GM12878 (cell line): ENCODE measurements around the gene FARS2. TPM values are rescaled to one million over a fixed set of nuclear protein-coding genes. Genes with fewer than 3 reads are reported as not detected.

Experiments used
- ATAC-seq: fragments of 200-7000 bp; cut with Tn5 transposase; 3 replicates; pipeline ENCODE4 v1.9.1; 2020; ENCODE audit warnings: mild to moderate bottlenecking, moderate library complexity
- BruUV-seq: library from RNA; stranded (reverse); fragments of 400-500 nt; replicated peaks from 2 replicates; lab custom pipeline; 2021; lab: Mats Ljungman, UMichigan
- CTCF ChIA-PET: fragments of 300-600 bp; sonication (Branson Sonifier 250); formaldehyde crosslinking; extraction: SDS; loops from one replicate; lab custom pipeline; 2021; ENCODE audit warnings: inconsistent platforms; lab: Yijun Ruan, JAX
- POLR2A ChIA-PET: fragments of 350-600 bp; formaldehyde crosslinking; extraction: SDS; loops from one replicate; lab custom pipeline; 2021; ENCODE audit warnings: inconsistent platforms; lab: Charles Lee
- RAD21 ChIA-PET: fragments of 300-600 bp; sonication (Branson Sonifier 250); formaldehyde crosslinking; loops from one replicate; lab custom pipeline; 2023; ENCODE audit warnings: antibody characterized with exemption; ENCODE audit not compliant: unreplicated experiment; lab: Charles Lee
- SMC1A ChIA-PET: fragments of 300-600 bp; sonication (Branson Sonifier 250); formaldehyde crosslinking; loops from one replicate; lab custom pipeline; 2023; ENCODE audit not compliant: unreplicated experiment, uncharacterized antibody; lab: Charles Lee
- DNase-seq: peaks from one replicate; pipeline ENCODE4 v3.0.0-alpha.2; 2011; ENCODE audit warnings: low read depth, low spot score
- FAIRE-seq: peaks from 3 replicates; lab custom pipeline; 2011; peaks lifted over from hg19 to GRCh38; lab: Jason Lieb, UNC
- H2AFZ ChIP-seq: 2 replicates; pipeline ENCODE4 v1.6.0; 2011; ENCODE audit warnings: low read depth, low read length, control low read depth; ENCODE audit not compliant: control insufficient read depth
- H3K27ac ChIP-seq: 2 replicates; pipeline ENCODE4 v1.5.1; 2011; ENCODE audit warnings: control low read depth; ENCODE audit not compliant: control insufficient read depth, insufficient read depth
- H3K27me3 ChIP-seq, 2 experiments: replicated peaks in 1 of 2; 2 replicates each; pipeline versions ENCODE4 v1.6.0 to v1.6.1; 2011; ENCODE audit warnings: low read length in 1 of 2; ENCODE audit not compliant: control insufficient read depth in 2 of 2, insufficient read depth in 2 of 2
- H3K36me3 ChIP-seq, 2 experiments: 2 replicates each; pipeline ENCODE4 v1.5.1; 2011; ENCODE audit warnings: low read length in 1 of 2; ENCODE audit not compliant: control insufficient read depth in 2 of 2, insufficient read depth in 2 of 2
- H3K4me1 ChIP-seq: 2 replicates; pipeline ENCODE4 v1.6.1; 2011; ENCODE audit warnings: mild to moderate bottlenecking, low read length, moderate library complexity, mixed read lengths; ENCODE audit not compliant: control insufficient read depth, insufficient read depth
- H3K4me2 ChIP-seq: 2 replicates; pipeline ENCODE4 v1.6.0; 2011; ENCODE audit warnings: control low read depth; ENCODE audit not compliant: control insufficient read depth, insufficient read depth
- H3K4me3 ChIP-seq: fragments of 200-600 bp; sonication (generic); 2 replicates; pipeline ENCODE4 v1.5.1; 2016
- H3K79me2 ChIP-seq: 2 replicates; pipeline ENCODE4 v1.6.0; 2011; ENCODE audit warnings: low read length; ENCODE audit not compliant: control insufficient read depth, insufficient read depth
- H3K9ac ChIP-seq: 2 replicates; pipeline ENCODE4 v1.8.0; 2011; ENCODE audit warnings: low read length, control low read depth, mixed read lengths; ENCODE audit not compliant: control insufficient read depth, insufficient read depth
- H3K9me3 ChIP-seq: replicated peaks from 3 replicates; pipeline ENCODE4 v1.5.1; 2011; ENCODE audit warnings: mild to moderate bottlenecking, low read length; ENCODE audit not compliant: control insufficient read depth, insufficient read depth
- H4K20me1 ChIP-seq: 2 replicates; pipeline ENCODE4 v1.6.0; 2011; ENCODE audit not compliant: control insufficient read depth, insufficient read depth
- ASH2L ChIP-seq: fragments of 300-600, 200-600 bp; sonication (generic); IDR thresholded peaks from 2 replicates; pipeline ENCODE4 v1.6.1; 2017; ENCODE audit warnings: low read depth, mild to moderate bottlenecking, borderline replicate concordance
- FOS ChIP-seq: IDR thresholded peaks from 3 replicates; pipeline ENCODE4 v1.6.1; 2011; ENCODE audit warnings: borderline replicate concordance; ENCODE audit not compliant: insufficient read length; ENCODE audit errors: extremely low read depth
- GABPA ChIP-seq: IDR thresholded peaks from 2 replicates; pipeline ENCODE4 v1.6.1; 2014; ENCODE audit warnings: antibody characterized with exemption, low read depth, mild to moderate bottlenecking, inconsistent platforms
- HCFC1 ChIP-seq: fragments of 150-350 bp; IDR thresholded peaks from 2 replicates; pipeline ENCODE4 v1.6.1; 2014; ENCODE audit warnings: low read length
- HDAC2 ChIP-seq: fragments of 200-600 bp; sonication (generic); IDR thresholded peaks from 2 replicates; pipeline ENCODE4 v1.6.1; 2017
- LARP7 ChIP-seq: fragments of 450-650 bp; IDR thresholded peaks from 2 replicates; pipeline ENCODE4 v1.6.1; 2017; ENCODE audit warnings: mild to moderate bottlenecking
- MTA3 ChIP-seq: IDR thresholded peaks from 2 replicates; pipeline ENCODE4 v1.6.1; 2012; ENCODE audit warnings: low read length, inconsistent platforms, borderline replicate concordance
- NR2C2 ChIP-seq: IDR thresholded peaks from 2 replicates; pipeline ENCODE4 v1.6.1; 2011; ENCODE audit warnings: borderline replicate concordance, low read depth; ENCODE audit not compliant: control insufficient read depth, insufficient read length
- RBBP5 ChIP-seq: fragments of 200-600 bp; sonication (generic); conservative IDR thresholded peaks from 2 replicates; pipeline ENCODE4 v1.6.1; 2016
- STAT1 ChIP-seq: fragments of 450-650 bp; conservative IDR thresholded peaks from 2 replicates; pipeline ENCODE4 v1.6.1; 2014; ENCODE audit warnings: antibody characterized with exemption, mild to moderate bottlenecking
- TCF7 ChIP-seq: IDR thresholded peaks from 2 replicates; pipeline ENCODE4 v1.6.1; 2014; ENCODE audit warnings: antibody characterized with exemption, borderline replicate concordance
- WGBS: methylation state at CpG from one replicate; pipeline ENCODE4 v1.1.6; 2016; ENCODE audit warnings: low lambda C conversion rate; ENCODE audit not compliant: insufficient replicate concordance, insufficient coverage; ENCODE audit errors: missing lambda C conversion rate; 5-methylcytosine and 5-hydroxymethylcytosine counted together
- in situ Hi-C: fragments of 300-500 bp; cut with MboI; formaldehyde crosslinking; loops from 9 replicates; pipeline ENCODE4 v1.14.3; 2018; ENCODE audit warnings: mixed read lengths
- intact Hi-C: fragments of 100-400 bp; cut with micrococcal nuclease; formaldehyde crosslinking; loops from one replicate; pipeline ENCODE4 v1.14.2; 2022; ENCODE audit not compliant: unreplicated experiment
- polyA plus RNA-seq, 11 experiments: library from polyadenylated mRNA; depleted of rRNA in 4 of 11; unstranded in 6 of 11; stranded (reverse) in 5 of 11; fragments of >200 nt; fragmentation: Nextera tagmentation in 4 of 11; fragmentation: Illumina TruSeq in 1 of 11; extraction: Ambion mirVana in 4 of 11; extraction: Trizol in 1 of 11; gene quantifications; 1 replicate in 1 of 11; 2 replicates in 10 of 11; pipeline versions ENCODE4 v1.2.1 to v1.2.3, GENCODE V29; 2011 to 2016; ENCODE audit warnings: inconsistent platforms in 2 of 11, missing spikeins in 2 of 11, low read depth in 1 of 11
- total RNA-seq, 4 experiments: library from RNA; depleted of rRNA in 3 of 4; stranded (reverse); fragments of >200 nt in 3 of 4; fragmentation: Illumina TruSeq in 1 of 4; extraction: Trizol in 1 of 4; gene quantifications; 2 replicates each; pipeline versions ENCODE4 v1.2.1 to v1.2.3, GENCODE V29; 2013 to 2021
- TF ChIP-seq, protein P1 (sequence below): fragments of 450-650 bp; IDR thresholded peaks from 2 replicates; pipeline ENCODE4 v1.6.1; 2017; ENCODE audit warnings: mild to moderate bottlenecking, moderate library complexity

FARS2 gene
- total and polyA plus RNA-seq, 10 of the 15 experiments (the other 5 are each of a cell fraction or from before 2014, with no cell fraction given): 16.8 to 46.7 (median 25.6) TPM

GRCh38 chr6:5781966-5782556 lies 520.7 kb downstream of the FARS2 start:
- Histone ChIP-seq H3K4me2 (no peak overlapping the region), H3K4me1 (peaks cover 10% of the 10 kb centered on the region), H3K36me3 (no peaks in the 10 kb centered on the region), H3K9ac (no peak overlapping the region), H3K27ac (no peak overlapping the region), H3K27me3 (peaks cover 0 to 2% of the 10 kb centered on the region in 2 experiments; a peak in 1 of 4 replicates), H2AFZ (no peak overlapping the region), H3K9me3 (no peaks in the 10 kb centered on the region), H4K20me1 (no peaks in the 10 kb centered on the region), H3K4me3 (no peak overlapping the region), H3K79me2 (no peaks in the 10 kb centered on the region)
- no peak for FAIRE-seq
- no TSS peak for BruUV-seq
- POLR2A ChIA-PET: no interaction called here
- in situ Hi-C loops (no loop called here), intact Hi-C loops (no loop called here)
- RAD21 ChIA-PET: no interaction called here
- CTCF ChIA-PET: no interaction called here
- SMC1A ChIA-PET: no interaction called here
- no peak for ATAC-seq
- DNase-seq: no peak
- WGBS: 86% methylated on average over 17 of the region's 17 CpGs
- TF ChIP-seq STAT1 (no peak), RBBP5 (no peak)

DNA sequence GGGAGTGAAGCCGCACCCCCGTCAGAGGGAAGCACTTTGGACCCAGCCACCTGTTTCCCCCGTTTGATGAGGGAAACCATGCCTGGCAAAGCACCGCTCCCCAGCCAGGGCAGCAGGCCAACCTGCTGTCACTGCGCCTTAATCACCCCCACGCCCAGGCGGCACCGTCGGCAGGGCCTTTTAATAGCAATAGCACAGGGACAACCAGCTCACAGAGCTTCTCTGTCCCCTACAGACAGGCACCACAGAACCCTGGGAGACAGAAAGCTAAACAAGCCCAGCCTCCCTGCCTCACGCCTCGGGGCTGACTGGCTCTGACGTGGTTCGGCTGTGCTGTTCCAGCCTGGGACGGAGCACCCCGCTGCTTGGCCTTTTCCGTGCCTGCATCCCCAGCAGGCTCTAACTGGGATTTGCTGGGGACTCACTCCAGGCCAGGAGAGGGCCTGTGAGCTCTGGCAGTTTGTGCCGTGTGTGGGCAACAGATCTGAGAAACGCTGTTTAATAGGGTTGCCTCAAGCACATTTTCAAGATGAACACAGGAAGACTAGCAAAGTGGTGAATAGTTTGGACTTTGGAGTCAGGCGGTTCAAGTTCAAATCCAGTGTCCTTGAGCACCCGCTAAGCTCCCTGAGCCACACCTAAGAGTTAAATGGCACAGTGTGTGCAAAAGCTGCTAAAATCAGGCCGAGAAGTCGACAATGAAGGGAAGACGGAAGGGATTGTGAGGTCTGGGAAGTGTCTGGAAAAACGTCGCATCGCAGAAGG lies 521.7 kb downstream of the FARS2 start:
- no peak for ATAC-seq
- Histone ChIP-seq H3K4me2 (no peak overlapping the region), H3K9me3 (no peaks in the 10 kb centered on the region), H3K9ac (no peak overlapping the region), H3K79me2 (no peaks in the 10 kb centered on the region), H3K4me3 (no peak overlapping the region), H3K27ac (no peak overlapping the region), H3K27me3 (peaks cover 0 to 2% of the 10 kb centered on the region in 2 experiments; a peak in 1 of 4 replicates), H2AFZ (no peak overlapping the region), H3K4me1 (peaks cover 10% of the 10 kb centered on the region), H4K20me1 (no peaks in the 10 kb centered on the region), H3K36me3 (no peaks in the 10 kb centered on the region)
- FAIRE-seq: no peak
- in situ Hi-C loops: no loop called here
- ChIA-PET RAD21 (no interaction called here), CTCF (no interaction called here), SMC1A (no interaction called here), POLR2A (no interaction called here)
- no TSS peak for BruUV-seq
- intact Hi-C loops: no loop called here
- no peak for DNase-seq
- WGBS: 87% methylated on average over 26 of the region's 26 CpGs
- TF ChIP-seq LARP7 (no peak), GABPA (no peak), HDAC2 (no peak), HCFC1 (no peak), TCF7 (no peak), NR2C2 (no peak), MTA3 (no peak), FOS (no peak), ASH2L (no peak)
- TF ChIP-seq, protein P1, sequence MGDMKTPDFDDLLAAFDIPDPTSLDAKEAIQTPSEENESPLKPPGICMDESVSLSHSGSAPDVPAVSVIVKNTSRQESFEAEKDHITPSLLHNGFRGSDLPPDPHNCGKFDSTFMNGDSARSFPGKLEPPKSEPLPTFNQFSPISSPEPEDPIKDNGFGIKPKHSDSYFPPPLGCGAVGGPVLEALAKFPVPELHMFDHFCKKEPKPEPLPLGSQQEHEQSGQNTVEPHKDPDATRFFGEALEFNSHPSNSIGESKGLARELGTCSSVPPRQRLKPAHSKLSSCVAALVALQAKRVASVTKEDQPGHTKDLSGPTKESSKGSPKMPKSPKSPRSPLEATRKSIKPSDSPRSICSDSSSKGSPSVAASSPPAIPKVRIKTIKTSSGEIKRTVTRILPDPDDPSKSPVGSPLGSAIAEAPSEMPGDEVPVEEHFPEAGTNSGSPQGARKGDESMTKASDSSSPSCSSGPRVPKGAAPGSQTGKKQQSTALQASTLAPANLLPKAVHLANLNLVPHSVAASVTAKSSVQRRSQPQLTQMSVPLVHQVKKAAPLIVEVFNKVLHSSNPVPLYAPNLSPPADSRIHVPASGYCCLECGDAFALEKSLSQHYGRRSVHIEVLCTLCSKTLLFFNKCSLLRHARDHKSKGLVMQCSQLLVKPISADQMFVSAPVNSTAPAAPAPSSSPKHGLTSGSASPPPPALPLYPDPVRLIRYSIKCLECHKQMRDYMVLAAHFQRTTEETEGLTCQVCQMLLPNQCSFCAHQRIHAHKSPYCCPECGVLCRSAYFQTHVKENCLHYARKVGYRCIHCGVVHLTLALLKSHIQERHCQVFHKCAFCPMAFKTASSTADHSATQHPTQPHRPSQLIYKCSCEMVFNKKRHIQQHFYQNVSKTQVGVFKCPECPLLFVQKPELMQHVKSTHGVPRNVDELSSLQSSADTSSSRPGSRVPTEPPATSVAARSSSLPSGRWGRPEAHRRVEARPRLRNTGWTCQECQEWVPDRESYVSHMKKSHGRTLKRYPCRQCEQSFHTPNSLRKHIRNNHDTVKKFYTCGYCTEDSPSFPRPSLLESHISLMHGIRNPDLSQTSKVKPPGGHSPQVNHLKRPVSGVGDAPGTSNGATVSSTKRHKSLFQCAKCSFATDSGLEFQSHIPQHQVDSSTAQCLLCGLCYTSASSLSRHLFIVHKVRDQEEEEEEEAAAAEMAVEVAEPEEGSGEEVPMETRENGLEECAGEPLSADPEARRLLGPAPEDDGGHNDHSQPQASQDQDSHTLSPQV: no peak
